ENCODE data around the gene REV3L. TPM values are rescaled to one million over a fixed set of nuclear protein-coding genes. Genes with fewer than 3 reads are reported as not detected.

Gene REV3L
- total and polyA plus RNA-seq, 9 of the 15 experiments (the other 6 are each of a cell fraction or from before 2014, with no cell fraction given): 5.5 to 24.4 (median 14.4) TPM

DNA sequence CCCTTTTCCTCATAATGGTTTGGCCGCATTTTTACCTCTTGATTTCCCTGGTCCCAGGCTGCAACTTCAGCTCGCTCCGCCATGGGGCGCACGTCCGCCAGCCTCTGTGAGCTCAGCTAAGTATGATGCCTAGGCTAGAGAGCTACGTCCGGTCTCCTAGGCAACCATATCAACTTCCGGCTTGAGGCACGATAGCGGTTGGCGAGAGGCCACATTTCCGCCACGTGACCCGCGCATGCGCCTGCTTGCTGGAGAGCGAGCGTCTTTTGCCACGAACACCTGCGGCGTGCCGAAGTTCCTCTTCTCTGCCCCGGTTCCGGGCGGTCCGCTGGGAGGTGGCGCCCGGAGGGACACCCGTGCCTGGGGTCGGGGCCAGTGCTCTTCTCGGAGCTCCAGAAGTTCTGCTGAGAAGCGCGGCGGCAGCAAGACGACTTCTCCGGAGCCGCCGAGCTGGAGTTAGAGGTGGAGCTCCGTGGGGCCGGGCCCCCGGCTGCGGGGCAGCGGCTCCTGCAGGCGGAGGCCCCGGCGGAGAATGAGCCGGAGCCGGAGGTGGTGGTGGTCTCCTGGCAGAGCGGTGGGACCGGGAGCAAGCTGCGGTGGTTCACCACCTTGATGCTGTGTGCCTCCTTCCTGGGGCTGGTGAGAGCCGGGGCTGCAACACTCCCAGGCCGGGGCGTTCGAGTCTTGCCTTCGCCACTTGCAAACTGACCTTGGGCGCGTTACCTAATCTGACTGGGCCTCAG, 223.8 kb downstream of the REV3L start (continued):
- TF ChIP-seq HDGF (IDR thresholded peaks at IDR 0.05): 0 out of 2 replicates have a peak, but pooled peaks have one; percentile 76
- no peak for TF ChIP-seq RFX7 (CRISPR knock-in tag; IDR thresholded peaks at IDR 0.05)
- TF ChIP-seq ZBTB1 (CRISPR knock-in tag; IDR thresholded peaks at IDR 0.05; ENCODE audit: borderline replicate concordance, low read depth): no peak
- no peak for TF ChIP-seq SMARCA4 (IDR thresholded peaks at IDR 0.05)
- TF ChIP-seq, protein P1, sequence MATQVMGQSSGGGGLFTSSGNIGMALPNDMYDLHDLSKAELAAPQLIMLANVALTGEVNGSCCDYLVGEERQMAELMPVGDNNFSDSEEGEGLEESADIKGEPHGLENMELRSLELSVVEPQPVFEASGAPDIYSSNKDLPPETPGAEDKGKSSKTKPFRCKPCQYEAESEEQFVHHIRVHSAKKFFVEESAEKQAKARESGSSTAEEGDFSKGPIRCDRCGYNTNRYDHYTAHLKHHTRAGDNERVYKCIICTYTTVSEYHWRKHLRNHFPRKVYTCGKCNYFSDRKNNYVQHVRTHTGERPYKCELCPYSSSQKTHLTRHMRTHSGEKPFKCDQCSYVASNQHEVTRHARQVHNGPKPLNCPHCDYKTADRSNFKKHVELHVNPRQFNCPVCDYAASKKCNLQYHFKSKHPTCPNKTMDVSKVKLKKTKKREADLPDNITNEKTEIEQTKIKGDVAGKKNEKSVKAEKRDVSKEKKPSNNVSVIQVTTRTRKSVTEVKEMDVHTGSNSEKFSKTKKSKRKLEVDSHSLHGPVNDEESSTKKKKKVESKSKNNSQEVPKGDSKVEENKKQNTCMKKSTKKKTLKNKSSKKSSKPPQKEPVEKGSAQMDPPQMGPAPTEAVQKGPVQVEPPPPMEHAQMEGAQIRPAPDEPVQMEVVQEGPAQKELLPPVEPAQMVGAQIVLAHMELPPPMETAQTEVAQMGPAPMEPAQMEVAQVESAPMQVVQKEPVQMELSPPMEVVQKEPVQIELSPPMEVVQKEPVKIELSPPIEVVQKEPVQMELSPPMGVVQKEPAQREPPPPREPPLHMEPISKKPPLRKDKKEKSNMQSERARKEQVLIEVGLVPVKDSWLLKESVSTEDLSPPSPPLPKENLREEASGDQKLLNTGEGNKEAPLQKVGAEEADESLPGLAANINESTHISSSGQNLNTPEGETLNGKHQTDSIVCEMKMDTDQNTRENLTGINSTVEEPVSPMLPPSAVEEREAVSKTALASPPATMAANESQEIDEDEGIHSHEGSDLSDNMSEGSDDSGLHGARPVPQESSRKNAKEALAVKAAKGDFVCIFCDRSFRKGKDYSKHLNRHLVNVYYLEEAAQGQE (IDR thresholded peaks at IDR 0.05; ENCODE audit: borderline replicate concordance): peak; percentile 96
- TF ChIP-seq, protein P1 (CRISPR knock-in tag; IDR thresholded peaks at IDR 0.05; ENCODE audit: low read depth): no peak
- TF ChIP-seq, protein P2, sequence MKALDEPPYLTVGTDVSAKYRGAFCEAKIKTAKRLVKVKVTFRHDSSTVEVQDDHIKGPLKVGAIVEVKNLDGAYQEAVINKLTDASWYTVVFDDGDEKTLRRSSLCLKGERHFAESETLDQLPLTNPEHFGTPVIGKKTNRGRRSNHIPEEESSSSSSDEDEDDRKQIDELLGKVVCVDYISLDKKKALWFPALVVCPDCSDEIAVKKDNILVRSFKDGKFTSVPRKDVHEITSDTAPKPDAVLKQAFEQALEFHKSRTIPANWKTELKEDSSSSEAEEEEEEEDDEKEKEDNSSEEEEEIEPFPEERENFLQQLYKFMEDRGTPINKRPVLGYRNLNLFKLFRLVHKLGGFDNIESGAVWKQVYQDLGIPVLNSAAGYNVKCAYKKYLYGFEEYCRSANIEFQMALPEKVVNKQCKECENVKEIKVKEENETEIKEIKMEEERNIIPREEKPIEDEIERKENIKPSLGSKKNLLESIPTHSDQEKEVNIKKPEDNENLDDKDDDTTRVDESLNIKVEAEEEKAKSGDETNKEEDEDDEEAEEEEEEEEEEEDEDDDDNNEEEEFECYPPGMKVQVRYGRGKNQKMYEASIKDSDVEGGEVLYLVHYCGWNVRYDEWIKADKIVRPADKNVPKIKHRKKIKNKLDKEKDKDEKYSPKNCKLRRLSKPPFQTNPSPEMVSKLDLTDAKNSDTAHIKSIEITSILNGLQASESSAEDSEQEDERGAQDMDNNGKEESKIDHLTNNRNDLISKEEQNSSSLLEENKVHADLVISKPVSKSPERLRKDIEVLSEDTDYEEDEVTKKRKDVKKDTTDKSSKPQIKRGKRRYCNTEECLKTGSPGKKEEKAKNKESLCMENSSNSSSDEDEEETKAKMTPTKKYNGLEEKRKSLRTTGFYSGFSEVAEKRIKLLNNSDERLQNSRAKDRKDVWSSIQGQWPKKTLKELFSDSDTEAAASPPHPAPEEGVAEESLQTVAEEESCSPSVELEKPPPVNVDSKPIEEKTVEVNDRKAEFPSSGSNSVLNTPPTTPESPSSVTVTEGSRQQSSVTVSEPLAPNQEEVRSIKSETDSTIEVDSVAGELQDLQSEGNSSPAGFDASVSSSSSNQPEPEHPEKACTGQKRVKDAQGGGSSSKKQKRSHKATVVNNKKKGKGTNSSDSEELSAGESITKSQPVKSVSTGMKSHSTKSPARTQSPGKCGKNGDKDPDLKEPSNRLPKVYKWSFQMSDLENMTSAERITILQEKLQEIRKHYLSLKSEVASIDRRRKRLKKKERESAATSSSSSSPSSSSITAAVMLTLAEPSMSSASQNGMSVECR (CRISPR knock-in tag; IDR thresholded peaks at IDR 0.05): peak; percentile 80
- TF ChIP-seq, protein P3, sequence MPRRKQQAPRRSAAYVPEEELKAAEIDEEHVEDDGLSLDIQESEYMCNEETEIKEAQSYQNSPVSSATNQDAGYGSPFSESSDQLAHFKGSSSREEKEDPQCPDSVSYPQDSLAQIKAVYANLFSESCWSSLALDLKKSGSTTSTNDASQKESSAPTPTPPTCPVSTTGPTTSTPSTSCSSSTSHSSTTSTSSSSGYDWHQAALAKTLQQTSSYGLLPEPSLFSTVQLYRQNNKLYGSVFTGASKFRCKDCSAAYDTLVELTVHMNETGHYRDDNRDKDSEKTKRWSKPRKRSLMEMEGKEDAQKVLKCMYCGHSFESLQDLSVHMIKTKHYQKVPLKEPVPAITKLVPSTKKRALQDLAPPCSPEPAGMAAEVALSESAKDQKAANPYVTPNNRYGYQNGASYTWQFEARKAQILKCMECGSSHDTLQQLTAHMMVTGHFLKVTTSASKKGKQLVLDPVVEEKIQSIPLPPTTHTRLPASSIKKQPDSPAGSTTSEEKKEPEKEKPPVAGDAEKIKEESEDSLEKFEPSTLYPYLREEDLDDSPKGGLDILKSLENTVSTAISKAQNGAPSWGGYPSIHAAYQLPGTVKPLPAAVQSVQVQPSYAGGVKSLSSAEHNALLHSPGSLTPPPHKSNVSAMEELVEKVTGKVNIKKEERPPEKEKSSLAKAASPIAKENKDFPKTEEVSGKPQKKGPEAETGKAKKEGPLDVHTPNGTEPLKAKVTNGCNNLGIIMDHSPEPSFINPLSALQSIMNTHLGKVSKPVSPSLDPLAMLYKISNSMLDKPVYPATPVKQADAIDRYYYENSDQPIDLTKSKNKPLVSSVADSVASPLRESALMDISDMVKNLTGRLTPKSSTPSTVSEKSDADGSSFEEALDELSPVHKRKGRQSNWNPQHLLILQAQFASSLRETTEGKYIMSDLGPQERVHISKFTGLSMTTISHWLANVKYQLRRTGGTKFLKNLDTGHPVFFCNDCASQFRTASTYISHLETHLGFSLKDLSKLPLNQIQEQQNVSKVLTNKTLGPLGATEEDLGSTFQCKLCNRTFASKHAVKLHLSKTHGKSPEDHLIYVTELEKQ (CRISPR knock-in tag; IDR thresholded peaks at IDR 0.05): no peak
- no peak for TF ChIP-seq CBFA2T3 (IDR thresholded peaks at IDR 0.05)
- peak; percentile 70; a peak in 3 of 4 replicates for TF ChIP-seq FOXK2 (conservative IDR thresholded peaks at IDR 0.05 in 1 of 2, IDR thresholded peaks at IDR 0.05 in 1 of 2; ENCODE audit: low read depth in 2 of 2)
- TF ChIP-seq JUND (IDR thresholded peaks at IDR 0.05; ENCODE audit: borderline replicate concordance, low read depth, low read length): peak; percentile 83
- TF ChIP-seq JUND (tag; IDR thresholded peaks at IDR 0.05; ENCODE audit: borderline replicate concordance, low read depth, low read length): peak; percentile 70; the same call in 1 of the 3 replicates
